GM19023 (cell line): Measurements from ENCODE around the gene PUS10.
A peak's percentile ranks its signal among the peaks of the same experiment; 100 is the strongest.
"Not testable (repeated sequence)": the region's sequence is repeated elsewhere in the genome, so short reads cannot be mapped to it uniquely, and the experiment has no call there.

Experiments used
- ATAC-seq: cut with Tn5 transposase; IDR thresholded peaks from one replicate; pipeline ENCODE4 v1.9.1; 2021; ENCODE audit warnings: mild to moderate bottlenecking, moderate library complexity; ENCODE audit not compliant: unreplicated experiment

The PUS10 gene

GRCh38 chr2:61012303-61012702, 5.8 kb downstream of the PUS10 start:
- ATAC-seq: not testable (repeated sequence)

- no peak for ATAC-seq
Measured at GRCh38 chr2:61011678-61012077, 6.4 kb downstream of the PUS10 start.

GRCh38 chr2:61009355-61009754, 8.7 kb downstream of the PUS10 start:
- no peak for ATAC-seq

GRCh38 chr2:61006486-61007105, 11.5 kb downstream of the PUS10 start:
- no peak for ATAC-seq

GRCh38 chr2:61005736-61006135, 12.3 kb downstream of the PUS10 start:
- no peak for ATAC-seq

- no peak for ATAC-seq
Measured at GRCh38 chr2:60998628-60999545, 19.2 kb downstream of the PUS10 start.

GRCh38 chr2:60994131-60994530, 23.9 kb downstream of the PUS10 start:
- no peak for ATAC-seq

GRCh38 chr2:60992985-60993392, 25.1 kb downstream of the PUS10 start:
- ATAC-seq: peak; percentile 99

GRCh38 chr2:60991644-60992043, 26.4 kb downstream of the PUS10 start:
- ATAC-seq: no peak

- ATAC-seq: no peak
Measured at GRCh38 chr2:60989259-60989658, 28.8 kb downstream of the PUS10 start.

- not testable (repeated sequence) for ATAC-seq
Measured at GRCh38 chr2:60987656-60988055, 30.4 kb downstream of the PUS10 start.

- ATAC-seq: no peak
Measured at GRCh38 chr2:60987041-60987440, 31.0 kb downstream of the PUS10 start.

GRCh38 chr2:60984720-60985119, 33.3 kb downstream of the PUS10 start:
- ATAC-seq: no peak

- not testable (repeated sequence) for ATAC-seq
Measured at GRCh38 chr2:60982066-60982465, 36.0 kb downstream of the PUS10 start.

GRCh38 chr2:60980071-60980815, 37.8 kb downstream of the PUS10 start:
- ATAC-seq: no peak

GRCh38 chr2:60979231-60979630, 38.8 kb downstream of the PUS10 start:
- ATAC-seq: no peak

GRCh38 chr2:60977562-60977895, 40.5 kb downstream of the PUS10 start:
- ATAC-seq: no peak

- no peak for ATAC-seq
Measured at GRCh38 chr2:60976875-60977561, 41.0 kb downstream of the PUS10 start.

GRCh38 chr2:60976256-60976850, 41.7 kb downstream of the PUS10 start:
- no peak for ATAC-seq

- ATAC-seq: no peak
Measured at GRCh38 chr2:60974652-60975051, 43.4 kb downstream of the PUS10 start.

GRCh38 chr2:60973705-60974104, 44.4 kb downstream of the PUS10 start:
- ATAC-seq: no peak
